Adrenal gland (tissue), 5 donors: ENCODE data around the gene OVOL3.

ENCODE experiments used
- POLR2A ChIP-seq, 2 donors: fragments of 450-650 bp; IDR thresholded peaks; one replicate each; pipeline ENCODE4 v1.6.1; 2017; ENCODE audit warnings: antibody characterized with exemption in 2 of 2, mild to moderate bottlenecking in 2 of 2, moderate library complexity in 1 of 2
- TF ChIP-seq, protein P1 (sequence below), 6 experiments: fragments of 450-650 bp in 4 of 6; fragments of 200-600 bp in 2 of 6; sonication (generic) in 1 of 6; IDR thresholded peaks; 1 replicate in 5 of 6; 2 replicates in 1 of 6; pipeline versions ENCODE4 v1.5.1 to v1.8.0; 2016 to 2021; ENCODE audit warnings: antibody characterized with exemption in 6 of 6, mild to moderate bottlenecking in 2 of 6, moderate library complexity in 1 of 6
- donor health status: DM: no; HTN: no; CAD: no.

DNA sequence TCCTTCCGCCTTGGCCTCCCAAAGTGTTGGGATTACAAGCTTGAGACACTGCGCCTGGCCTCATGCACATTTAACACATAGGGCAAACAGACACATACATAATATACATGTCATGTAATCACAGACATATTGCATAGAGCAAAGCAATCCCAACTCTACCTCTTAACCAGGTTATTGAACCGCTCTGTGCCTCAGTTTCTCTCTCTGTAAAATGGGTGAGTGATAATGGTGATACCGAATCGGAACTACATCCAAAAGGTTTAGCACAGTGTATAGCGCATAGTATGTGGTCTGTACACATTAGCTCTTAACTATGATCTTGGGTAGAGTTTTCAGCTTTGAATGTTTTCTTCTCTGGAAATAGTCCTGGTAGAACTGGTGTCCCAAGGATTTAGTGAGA, 33.7 kb downstream of the OVOL3 start:
- TF ChIP-seq, protein P1, sequence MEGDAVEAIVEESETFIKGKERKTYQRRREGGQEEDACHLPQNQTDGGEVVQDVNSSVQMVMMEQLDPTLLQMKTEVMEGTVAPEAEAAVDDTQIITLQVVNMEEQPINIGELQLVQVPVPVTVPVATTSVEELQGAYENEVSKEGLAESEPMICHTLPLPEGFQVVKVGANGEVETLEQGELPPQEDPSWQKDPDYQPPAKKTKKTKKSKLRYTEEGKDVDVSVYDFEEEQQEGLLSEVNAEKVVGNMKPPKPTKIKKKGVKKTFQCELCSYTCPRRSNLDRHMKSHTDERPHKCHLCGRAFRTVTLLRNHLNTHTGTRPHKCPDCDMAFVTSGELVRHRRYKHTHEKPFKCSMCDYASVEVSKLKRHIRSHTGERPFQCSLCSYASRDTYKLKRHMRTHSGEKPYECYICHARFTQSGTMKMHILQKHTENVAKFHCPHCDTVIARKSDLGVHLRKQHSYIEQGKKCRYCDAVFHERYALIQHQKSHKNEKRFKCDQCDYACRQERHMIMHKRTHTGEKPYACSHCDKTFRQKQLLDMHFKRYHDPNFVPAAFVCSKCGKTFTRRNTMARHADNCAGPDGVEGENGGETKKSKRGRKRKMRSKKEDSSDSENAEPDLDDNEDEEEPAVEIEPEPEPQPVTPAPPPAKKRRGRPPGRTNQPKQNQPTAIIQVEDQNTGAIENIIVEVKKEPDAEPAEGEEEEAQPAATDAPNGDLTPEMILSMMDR (IDR thresholded peaks at IDR 0.05), result no peak
- no peak for TF ChIP-seq POLR2A (IDR thresholded peaks at IDR 0.05)
